Tibial nerve (tissue), 4 donors: ENCODE results near the gene DDX27. TPM values are rescaled to one million over a fixed set of nuclear protein-coding genes. Genes with fewer than 3 reads are reported as not detected.
A peak's percentile ranks its signal among the peaks of the same experiment; 100 is the strongest.

Experiments
- DNase-seq, 2 donors: peaks; one replicate each; pipeline ENCODE4 v3.0.0-alpha.2; 2019; ENCODE audit warnings: low spot score in 2 of 2
- H3K27ac ChIP-seq, 4 donors: fragments of 200-600 bp; sonication (generic) in 3 of 4; one replicate each; pipeline ENCODE4 v1.5.1; 2017 to 2019; ENCODE audit warnings: mild to moderate bottlenecking in 1 of 4
- H3K27me3 ChIP-seq, 2 donors: fragments of 200-600 bp; sonication (generic) in 1 of 2; one replicate each; pipeline versions ENCODE4 v1.5.1 to v1.6.0; 2017 to 2019
- H3K36me3 ChIP-seq, 3 donors: fragments of 200-600 bp; sonication (generic); one replicate each; pipeline ENCODE4 v1.5.1; 2018 to 2019
- H3K4me1 ChIP-seq, 4 donors: fragments of 200-600 bp; sonication (generic) in 3 of 4; one replicate each; pipeline ENCODE4 v1.5.1; 2017 to 2019
- H3K4me3 ChIP-seq, 4 donors: fragments of 200-600 bp; sonication (generic) in 3 of 4; one replicate each; pipeline ENCODE4 v1.5.1; 2017 to 2019; ENCODE audit warnings: mild to moderate bottlenecking in 1 of 4, moderate library complexity in 1 of 4
- H3K9me3 ChIP-seq, 4 donors: fragments of 200-600 bp; sonication (generic) in 3 of 4; one replicate each; pipeline ENCODE4 v1.5.1; 2017 to 2019
- EP300 ChIP-seq, 2 donors: sonication (generic); formaldehyde crosslinking; IDR thresholded peaks; one replicate each; pipeline ENCODE4 v1.6.1; 2017; ENCODE audit warnings: antibody characterized with exemption in 2 of 2, mild to moderate bottlenecking in 1 of 2
- POLR2A ChIP-seq, 2 donors: fragments of 450-650 bp; IDR thresholded peaks; one replicate each; pipeline ENCODE4 v1.6.1; 2017; ENCODE audit warnings: antibody characterized with exemption in 2 of 2, mild to moderate bottlenecking in 2 of 2, moderate library complexity in 2 of 2
- WGBS, 2 donors: methylation state at CpG; one replicate each; pipeline ENCODE4 v1.1.5; 2018; 5-methylcytosine and 5-hydroxymethylcytosine counted together
- total RNA-seq, 4 donors: library from RNA; depleted of rRNA; stranded (reverse); fragments of >200 nt; gene quantifications; one replicate each; pipeline ENCODE4 v1.1.0, GENCODE V29; 2016
- TF ChIP-seq, protein P1 (sequence below), 5 experiments: fragments of 200-600 bp in 3 of 5; fragments of 450-650 bp in 2 of 5; sonication (generic) in 3 of 5; IDR thresholded peaks; one replicate each; pipeline ENCODE4 v1.5.1; 2016 to 2019; ENCODE audit warnings: antibody characterized with exemption in 5 of 5, mild to moderate bottlenecking in 3 of 5, moderate library complexity in 2 of 5

Gene DDX27
- total RNA-seq, 4 donors from 2014 or later, result 24.5 to 33.4 (median 28.3) TPM

DNA sequence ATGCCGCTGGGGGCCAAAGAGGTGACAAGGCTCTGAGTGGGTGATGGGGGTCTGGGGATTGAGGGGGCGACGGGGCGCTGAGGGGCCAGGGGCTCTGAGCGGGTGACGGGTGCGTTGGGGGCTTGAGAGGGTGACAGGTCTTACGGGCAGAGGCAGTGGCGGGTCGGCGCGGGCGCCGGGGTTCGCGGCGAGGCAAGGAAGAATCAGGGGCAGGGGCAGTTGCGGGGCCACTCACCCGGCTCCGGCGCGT, 58.5 kb downstream of the DDX27 start:
- H3K27me3 ChIP-seq, result no peaks in the 10 kb centered on the region
- TF ChIP-seq, protein P1, sequence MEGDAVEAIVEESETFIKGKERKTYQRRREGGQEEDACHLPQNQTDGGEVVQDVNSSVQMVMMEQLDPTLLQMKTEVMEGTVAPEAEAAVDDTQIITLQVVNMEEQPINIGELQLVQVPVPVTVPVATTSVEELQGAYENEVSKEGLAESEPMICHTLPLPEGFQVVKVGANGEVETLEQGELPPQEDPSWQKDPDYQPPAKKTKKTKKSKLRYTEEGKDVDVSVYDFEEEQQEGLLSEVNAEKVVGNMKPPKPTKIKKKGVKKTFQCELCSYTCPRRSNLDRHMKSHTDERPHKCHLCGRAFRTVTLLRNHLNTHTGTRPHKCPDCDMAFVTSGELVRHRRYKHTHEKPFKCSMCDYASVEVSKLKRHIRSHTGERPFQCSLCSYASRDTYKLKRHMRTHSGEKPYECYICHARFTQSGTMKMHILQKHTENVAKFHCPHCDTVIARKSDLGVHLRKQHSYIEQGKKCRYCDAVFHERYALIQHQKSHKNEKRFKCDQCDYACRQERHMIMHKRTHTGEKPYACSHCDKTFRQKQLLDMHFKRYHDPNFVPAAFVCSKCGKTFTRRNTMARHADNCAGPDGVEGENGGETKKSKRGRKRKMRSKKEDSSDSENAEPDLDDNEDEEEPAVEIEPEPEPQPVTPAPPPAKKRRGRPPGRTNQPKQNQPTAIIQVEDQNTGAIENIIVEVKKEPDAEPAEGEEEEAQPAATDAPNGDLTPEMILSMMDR (IDR thresholded peaks at IDR 0.05), result no peak
- TF ChIP-seq POLR2A (IDR thresholded peaks at IDR 0.05), result peak in 1 of 2 donors; percentile 79
- TF ChIP-seq EP300 (IDR thresholded peaks at IDR 0.05), result no peak
- peaks cover 0 to 13% (median 3%) of the 10 kb centered on the region in 4 donors for H3K9me3 ChIP-seq
- peaks cover 9 to 63% (median 35%) of the 10 kb centered on the region in 3 donors for H3K36me3 ChIP-seq
- WGBS, 2 donors, result 1 to 2% methylated on average over 17 to 22 of the region's 22 CpGs
- DNase-seq, result no peak
- peak overlapping the region; percentile 69 to 97 (median 83) for H3K4me3 ChIP-seq
- peak overlapping the region; percentile 95 to 99 (median 98) for H3K27ac ChIP-seq
- H3K4me1 ChIP-seq, result peaks cover 0 to 70% (median 31%) of the 10 kb centered on the region in 4 donors

DNA sequence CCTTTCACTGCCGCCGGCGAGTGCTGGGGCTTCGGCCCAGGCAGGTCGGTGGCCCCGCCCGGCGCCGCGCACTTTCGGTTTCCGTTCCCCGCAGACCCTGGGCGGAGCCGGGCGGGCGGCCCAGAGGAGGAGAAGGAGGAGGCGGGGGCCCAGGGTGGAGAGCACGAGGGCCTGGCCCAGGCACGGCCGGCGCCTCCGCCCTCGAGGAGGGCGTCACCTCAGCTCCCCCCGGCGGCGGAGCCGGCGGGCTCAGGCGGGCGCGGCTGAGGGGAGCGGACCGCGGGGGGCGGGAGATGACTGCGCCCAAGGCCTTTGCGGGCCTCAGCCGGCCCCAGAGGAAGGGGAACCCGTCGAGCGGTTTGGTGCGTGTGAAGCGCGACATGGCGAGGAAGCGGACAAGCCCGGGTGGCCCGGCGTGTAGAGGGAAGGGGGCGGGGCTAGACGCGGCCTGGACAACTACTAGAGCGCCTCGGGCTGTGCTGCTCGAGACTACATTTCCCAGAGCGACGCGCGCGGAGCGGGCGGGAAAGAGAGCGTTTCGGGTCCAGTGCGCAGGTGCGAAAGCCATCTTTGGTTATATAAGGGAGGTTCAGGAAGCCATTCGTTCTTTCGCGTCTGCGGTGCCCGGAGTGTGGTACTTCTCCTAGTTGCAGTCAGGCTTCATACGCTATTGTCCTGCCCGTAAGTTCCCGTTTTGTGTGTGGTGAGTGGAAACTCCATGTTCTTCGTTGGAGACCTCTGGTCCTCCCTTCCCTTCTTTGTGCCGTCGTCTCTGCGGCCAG, 59.0 kb downstream of the DDX27 start, which contains the start of gene ZNFX1:
Gene ZNFX1 (minus strand): TSS at position 22 of the 782 bp plus-strand sequence. CDS start 2,218 bp downstream, outside the sequence.
- Histone ChIP-seq H3K36me3 (peaks cover 11 to 63% (median 36%) of the 10 kb centered on the region in 3 donors), H3K4me1 (peaks cover 0 to 67% (median 30%) of the 10 kb centered on the region in 4 donors), H3K4me3 (peak within 1 kb of the TSS; percentile 69 to 97 (median 83)), H3K27ac (peak within 1 kb of the TSS; percentile 95 to 99 (median 98)), H3K27me3 (no peaks in the 10 kb centered on the region), H3K9me3 (peaks cover 0 to 18% (median 3%) of the 10 kb centered on the region in 4 donors)
- TF ChIP-seq, protein P1 (IDR thresholded peaks at IDR 0.05), result peak in 2 of 5 experiments; percentile 39 to 48
- peak; percentile 97 for TF ChIP-seq POLR2A (IDR thresholded peaks at IDR 0.05)
- peak; percentile 67 to 100 for TF ChIP-seq EP300 (IDR thresholded peaks at IDR 0.05)
- DNase-seq, result peak; percentile 99
- WGBS, 2 donors, result 0% methylated on average over 44 to 45 of the region's 80 CpGs

DNA sequence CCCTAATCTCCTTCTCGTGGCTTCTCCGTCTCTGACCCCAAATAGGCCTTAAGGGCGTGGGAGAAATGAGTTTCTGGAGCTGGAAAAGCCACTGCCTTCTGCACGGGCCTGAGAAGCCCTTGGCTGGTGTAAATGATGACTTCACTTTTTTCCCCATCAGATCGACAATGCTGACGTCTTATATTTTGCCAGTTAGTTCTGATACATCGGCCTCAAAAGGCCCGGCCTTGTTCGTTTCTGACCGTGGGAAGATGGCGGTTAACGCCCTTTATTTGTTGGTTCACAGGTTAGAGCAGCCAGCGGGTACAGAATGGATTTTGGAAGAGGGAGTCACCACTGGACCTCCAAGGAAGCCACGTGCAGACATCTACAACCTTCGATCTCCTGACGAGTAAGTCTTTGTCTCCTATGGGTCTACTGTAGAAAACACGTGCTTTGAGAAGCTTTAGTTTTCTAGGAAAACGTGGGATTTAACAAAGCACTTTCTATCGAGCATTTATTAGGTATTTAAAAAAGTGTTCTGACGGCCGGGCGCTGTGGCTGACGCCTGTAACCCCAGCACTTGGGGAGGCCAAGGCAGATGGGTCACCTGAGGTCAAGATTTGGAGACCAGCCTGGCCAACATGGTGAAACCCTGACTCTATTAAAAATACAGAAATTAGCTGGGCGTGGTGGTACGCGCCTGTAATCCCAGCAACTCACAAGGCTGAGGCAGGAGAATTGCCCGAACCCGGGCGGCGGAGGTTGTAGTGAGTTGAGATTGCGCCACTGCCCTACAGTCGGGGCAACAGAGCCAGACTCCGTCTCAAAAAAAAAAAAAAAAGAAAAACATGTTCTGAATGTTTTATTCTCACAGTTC, 59.8 kb downstream of the DDX27 start:
- Histone ChIP-seq H3K27me3 (no peaks in the 10 kb centered on the region), H3K9me3 (peaks cover 0 to 26% (median 3%) of the 10 kb centered on the region in 4 donors), H3K36me3 (peaks cover 11 to 63% (median 39%) of the 10 kb centered on the region in 3 donors), H3K4me1 (peaks cover 0 to 59% (median 32%) of the 10 kb centered on the region in 4 donors), H3K4me3 (peak overlapping the region; percentile 69 to 97 (median 83)), H3K27ac (peak overlapping the region; percentile 95 to 99 (median 98))
- DNase-seq, result no peak
- TF ChIP-seq, protein P1 (IDR thresholded peaks at IDR 0.05), result no peak
- TF ChIP-seq POLR2A (IDR thresholded peaks at IDR 0.05), result no peak
- no peak for TF ChIP-seq EP300 (IDR thresholded peaks at IDR 0.05)
- WGBS, 2 donors, result 16% methylated on average over 33 of the region's 33 CpGs

DNA sequence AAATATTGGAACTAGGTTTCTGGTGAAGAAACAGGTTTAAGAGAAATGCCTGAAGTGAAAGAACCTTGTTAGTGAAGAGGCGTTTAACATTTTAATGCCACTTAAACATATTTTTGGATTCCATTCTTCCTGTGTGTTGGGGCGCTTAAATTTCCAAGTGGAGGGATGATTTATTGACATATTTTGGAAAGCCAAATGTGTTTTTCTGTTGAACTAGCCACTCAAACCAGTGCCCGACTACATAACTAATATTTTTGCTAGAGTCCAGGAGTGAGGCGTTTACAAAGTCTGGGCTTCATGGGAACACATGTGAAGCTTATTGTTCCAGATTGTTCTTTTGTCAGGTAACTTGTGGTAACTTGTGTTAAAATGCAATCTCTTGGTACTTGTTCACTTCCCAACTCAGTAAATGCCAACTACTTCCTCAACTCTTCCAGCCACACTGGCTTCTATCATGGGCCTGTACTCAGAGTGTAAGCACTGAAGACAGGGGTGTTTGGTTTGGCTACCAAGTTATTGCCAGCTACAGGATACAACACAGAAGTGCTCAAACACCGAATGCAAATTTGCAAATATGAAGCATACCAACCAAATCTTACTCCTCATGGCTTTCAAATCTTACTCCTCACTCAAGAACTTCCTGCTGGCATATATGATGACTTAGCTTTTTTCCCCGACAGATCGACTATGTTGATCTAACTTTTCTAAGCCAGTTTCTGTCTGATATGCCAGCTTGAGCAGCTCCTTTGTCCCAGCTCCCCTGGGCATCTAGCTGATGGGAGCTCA, 60.7 kb downstream of the DDX27 start:
- Histone ChIP-seq H3K36me3 (peaks cover 11 to 64% (median 36%) of the 10 kb centered on the region in 3 donors), H3K4me3 (peak overlapping the region in 3 of 4 donors; percentile 69 to 97 (median 76)), H3K27me3 (no peaks in the 10 kb centered on the region), H3K27ac (peak overlapping the region in 2 of 4 donors; percentile 97 to 98), H3K4me1 (peaks cover 0 to 59% (median 32%) of the 10 kb centered on the region in 4 donors), H3K9me3 (peaks cover 0 to 34% (median 3%) of the 10 kb centered on the region in 4 donors)
- WGBS, 2 donors, result 52 to 56% methylated on average over 7 of the region's 7 CpGs
- no peak for DNase-seq
- TF ChIP-seq EP300 (IDR thresholded peaks at IDR 0.05) (no peak), POLR2A (IDR thresholded peaks at IDR 0.05) (no peak)
- TF ChIP-seq, protein P1 (IDR thresholded peaks at IDR 0.05), result no peak
